H9 (cell line): ENCODE results near the gene IQSEC1. TPM values are rescaled to one million over a fixed set of nuclear protein-coding genes. Genes with fewer than 3 reads are reported as not detected.

Experiments
- DNase-seq: peaks from one replicate; pipeline ENCODE4 v3.0.0-alpha.2; 2017
- H2AFZ ChIP-seq: one replicate; pipeline ENCODE4 v1.6.1; 2013; ENCODE audit warnings: mild to moderate bottlenecking, low read length, control low read depth, moderate library complexity
- H2AK5ac ChIP-seq: 2 replicates; pipeline ENCODE4 v1.6.1; 2013; ENCODE audit warnings: low read length, control low read depth, mixed read lengths; ENCODE audit not compliant: insufficient read length
- H2BK120ac ChIP-seq: one replicate; pipeline ENCODE4 v1.6.1; 2013; ENCODE audit warnings: low read depth, mild to moderate bottlenecking, low read length, control low read depth, inconsistent platforms; ENCODE audit not compliant: poor library complexity, severe bottlenecking
- H2BK12ac ChIP-seq: 2 replicates; pipeline ENCODE4 v1.6.1; 2013; ENCODE audit warnings: low read length, control low read depth, mixed read lengths, low read depth; ENCODE audit not compliant: insufficient read length
- H2BK15ac ChIP-seq: 2 replicates; pipeline ENCODE4 v1.6.1; 2013; ENCODE audit warnings: low read depth, low read length, control low read depth
- H2BK20ac ChIP-seq: one replicate; pipeline ENCODE4 v1.6.1; 2013; ENCODE audit warnings: low read depth, mild to moderate bottlenecking, low read length, control low read depth, inconsistent platforms; ENCODE audit not compliant: poor library complexity, severe bottlenecking
- H2BK5ac ChIP-seq: 2 replicates; pipeline ENCODE4 v1.6.1; 2013; ENCODE audit warnings: low read length, control low read depth, mixed read lengths; ENCODE audit not compliant: insufficient read length
- H3K14ac ChIP-seq: 2 replicates; pipeline ENCODE4 v1.6.1; 2013; ENCODE audit warnings: low read length, control low read depth; ENCODE audit not compliant: insufficient read depth
- H3K18ac ChIP-seq: 2 replicates; pipeline ENCODE4 v1.6.1; 2013; ENCODE audit warnings: low read depth, mild to moderate bottlenecking, mixed read lengths, low read length, control low read depth; ENCODE audit not compliant: insufficient read length
- H3K23ac ChIP-seq: 2 replicates; pipeline ENCODE4 v1.6.1; 2013; ENCODE audit warnings: low read length, control low read depth, mixed read lengths, low read depth; ENCODE audit not compliant: insufficient read length
- H3K23me2 ChIP-seq: 2 replicates; pipeline ENCODE4 v1.6.1; 2013; ENCODE audit warnings: low read depth, mild to moderate bottlenecking, mixed read lengths, low read length, control low read depth; ENCODE audit not compliant: insufficient read length, poor library complexity, severe bottlenecking
- H3K27ac ChIP-seq: 2 replicates; pipeline ENCODE4 v1.5.1; 2013; ENCODE audit warnings: low read length, control low read depth, mixed read lengths, low read depth; ENCODE audit not compliant: insufficient read length
- H3K27me3 ChIP-seq: 2 replicates; pipeline ENCODE4 v1.6.1; 2013; ENCODE audit warnings: low read length, control low read depth, inconsistent platforms; ENCODE audit not compliant: insufficient read depth
- H3K4ac ChIP-seq: 2 replicates; pipeline ENCODE4 v1.6.1; 2013; ENCODE audit warnings: low read depth, mild to moderate bottlenecking, control low read depth, inconsistent platforms, low read length, moderate library complexity
- H3K4me1 ChIP-seq: 2 replicates; pipeline ENCODE4 v1.6.1; 2013; ENCODE audit warnings: low read length, control low read depth, inconsistent platforms; ENCODE audit not compliant: insufficient read depth
- H3K4me2 ChIP-seq: 2 replicates; pipeline ENCODE4 v1.6.1; 2013; ENCODE audit warnings: low read length, control low read depth, mixed read lengths; ENCODE audit not compliant: insufficient read length, insufficient read depth
- H3K56ac ChIP-seq: 2 replicates; pipeline ENCODE4 v1.6.1; 2013; ENCODE audit warnings: low read depth, mild to moderate bottlenecking, mixed read lengths, low read length, control low read depth; ENCODE audit not compliant: insufficient read length
- H3K79me1 ChIP-seq: 2 replicates; pipeline ENCODE4 v1.6.1; 2013; ENCODE audit warnings: low read depth, mild to moderate bottlenecking, moderate library complexity, low read length, control low read depth, inconsistent platforms; ENCODE audit not compliant: insufficient read depth, poor library complexity, severe bottlenecking
- H3K79me2 ChIP-seq: 2 replicates; pipeline ENCODE4 v1.6.1; 2013; ENCODE audit warnings: low read length, control low read depth, inconsistent platforms; ENCODE audit not compliant: insufficient read depth
- H3K9ac ChIP-seq: 2 replicates; pipeline ENCODE4 v1.6.1; 2013; ENCODE audit warnings: low read length, control low read depth, mixed read lengths; ENCODE audit not compliant: insufficient read length; ENCODE audit errors: extremely low read depth
- H3K9me3 ChIP-seq: one replicate; pipeline ENCODE4 v1.6.1; 2013; ENCODE audit warnings: low read depth, low read length, inconsistent platforms; ENCODE audit not compliant: control insufficient read depth
- H3T11ph ChIP-seq: one replicate; pipeline ENCODE4 v1.6.1; 2013; ENCODE audit warnings: mild to moderate bottlenecking, low read length, control low read depth, inconsistent platforms
- H4K20me1 ChIP-seq: one replicate; pipeline ENCODE4 v1.6.1; 2013; ENCODE audit not compliant: control insufficient read depth, insufficient read length, insufficient read depth
- H4K5ac ChIP-seq: 2 replicates; pipeline ENCODE4 v1.6.1; 2013; ENCODE audit warnings: low read depth, mild to moderate bottlenecking, mixed read lengths, low read length, control low read depth; ENCODE audit not compliant: insufficient read length
- H4K8ac ChIP-seq: replicated peaks from 2 replicates; pipeline ENCODE4 v1.6.1; 2013; ENCODE audit warnings: low read length, control low read depth, mixed read lengths, low read depth; ENCODE audit not compliant: insufficient read length
- H4K91ac ChIP-seq: 2 replicates; pipeline ENCODE4 v1.6.1; 2013; ENCODE audit warnings: low read depth, mild to moderate bottlenecking, moderate library complexity, mixed read lengths, low read length, control low read depth; ENCODE audit not compliant: insufficient read length
- H3K27ac Mint-ChIP-seq, 3 experiments: 2 replicates in 2 of 3; 3 replicates in 1 of 3; pipeline ENCODE4 v1.8.0; 2020 to 2021; ENCODE audit warnings: mixed read lengths in 3 of 3, mild to moderate bottlenecking in 1 of 3, moderate library complexity in 1 of 3
- H3K27me3 Mint-ChIP-seq: 2 replicates; pipeline ENCODE4 v1.8.0; 2021; ENCODE audit warnings: low read depth, mild to moderate bottlenecking, moderate library complexity, mixed read lengths
- H3K36me3 Mint-ChIP-seq, 3 experiments: 2 replicates in 2 of 3; 3 replicates in 1 of 3; pipeline ENCODE4 v1.8.0; 2020 to 2021; ENCODE audit warnings: low read depth in 3 of 3, mixed read lengths in 3 of 3; ENCODE audit not compliant: insufficient read depth in 1 of 3
- H3K4me1 Mint-ChIP-seq, 2 experiments: 2 replicates each; pipeline ENCODE4 v1.8.0; 2020; ENCODE audit warnings: mixed read lengths in 2 of 2
- H3K4me3 Mint-ChIP-seq, 2 experiments: 2 replicates in 1 of 2; 3 replicates in 1 of 2; pipeline ENCODE4 v1.8.0; 2020 to 2021; ENCODE audit warnings: mild to moderate bottlenecking in 2 of 2, mixed read lengths in 2 of 2, moderate library complexity in 1 of 2
- H3K9me3 Mint-ChIP-seq, 2 experiments: 2 replicates in 1 of 2; 3 replicates in 1 of 2; pipeline ENCODE4 v1.8.0; 2020; ENCODE audit warnings: mild to moderate bottlenecking in 2 of 2, mixed read lengths in 2 of 2, moderate library complexity in 1 of 2
- CTCF ChIP-seq: fragments of 200-600 bp; sonication (generic); conservative IDR thresholded peaks from 3 replicates; pipeline ENCODE4 v1.8.0; 2021; ENCODE audit warnings: antibody characterized with exemption, mild to moderate bottlenecking
- WGBS: extraction: QIAGEN DNeasy Blood & Tissue Kit; methylation state at CpG from one replicate; pipeline ENCODE4 v1.1.7; 2013; ENCODE audit warnings: missing lambda C conversion rate, low lambda C conversion rate, mixed read lengths; ENCODE audit not compliant: insufficient read length; ENCODE audit errors: extremely low coverage; 5-methylcytosine and 5-hydroxymethylcytosine counted together
- total RNA-seq: library from RNA; stranded (reverse); gene quantifications from 2 replicates; pipeline ENCODE4 v1.2.1, GENCODE V29; 2021

The IQSEC1 gene
- total RNA-seq, 1 experiment from 2014 or later, result 19.1 TPM

GRCh38 chr3:12911881-12912415 is 161.3 kb downstream of the IQSEC1 start:
- Histone ChIP-seq H2AFZ (no peak overlapping the region), H3K4ac (no peak overlapping the region), H2BK12ac (no peak overlapping the region), H4K20me1 (no peaks in the 10 kb centered on the region), H3K9me3 (no peaks in the 10 kb centered on the region), H2BK15ac (no peak overlapping the region), H3K79me2 (no peaks in the 10 kb centered on the region), H4K5ac (no peak overlapping the region), H3K23me2 (no peaks in the 10 kb centered on the region), H3K27ac (no peak overlapping the region), H3K18ac (no peak overlapping the region), H2BK20ac (no peak overlapping the region), H3K14ac (no peak overlapping the region), H3K4me2 (no peak overlapping the region), H3K9ac (no peak overlapping the region), H3K27me3 (no peaks in the 10 kb centered on the region), H3T11ph (no peak overlapping the region), H2AK5ac (no peak overlapping the region), H3K4me1 (no peaks in the 10 kb centered on the region), H3K79me1 (no peaks in the 10 kb centered on the region), H2BK120ac (no peak overlapping the region), H4K91ac (no peak overlapping the region), H3K56ac (no peak overlapping the region), H2BK5ac (no peak overlapping the region), H3K23ac (no peak overlapping the region), H4K8ac (no peak overlapping the region)
- Mint-ChIP-seq H3K9me3 (no peaks in the 10 kb centered on the region; a peak in 1 of 5 replicates), H3K4me3 (no peak overlapping the region), H3K36me3 (peaks cover 43 to 63% (median 51%) of the 10 kb centered on the region in 3 experiments), H3K4me1 (peaks cover 0 to 9% of the 10 kb centered on the region in 2 experiments; a peak in 2 of 4 replicates), H3K27me3 (no peaks in the 10 kb centered on the region; the same call in 1 of the 2 replicates), H3K27ac (no peak overlapping the region)
- no peak for TF ChIP-seq CTCF
- no CpG with 5 or more reads among the region's 15 CpGs for WGBS
- no peak for DNase-seq
